Dedifferentiated amniotic fluid mesenchymal stem cell (primary cell): Measurements from ENCODE around the gene SESN1.
"Not testable (repeated sequence)": the region's sequence is repeated elsewhere in the genome, so short reads cannot be mapped to it uniquely, and the experiment has no call there.

Source experiments
- DNase-seq: peaks from one replicate; pipeline ENCODE4 v3.0.0-alpha.2; 2016; ENCODE audit errors: extremely low spot score

Gene SESN1

DNA sequence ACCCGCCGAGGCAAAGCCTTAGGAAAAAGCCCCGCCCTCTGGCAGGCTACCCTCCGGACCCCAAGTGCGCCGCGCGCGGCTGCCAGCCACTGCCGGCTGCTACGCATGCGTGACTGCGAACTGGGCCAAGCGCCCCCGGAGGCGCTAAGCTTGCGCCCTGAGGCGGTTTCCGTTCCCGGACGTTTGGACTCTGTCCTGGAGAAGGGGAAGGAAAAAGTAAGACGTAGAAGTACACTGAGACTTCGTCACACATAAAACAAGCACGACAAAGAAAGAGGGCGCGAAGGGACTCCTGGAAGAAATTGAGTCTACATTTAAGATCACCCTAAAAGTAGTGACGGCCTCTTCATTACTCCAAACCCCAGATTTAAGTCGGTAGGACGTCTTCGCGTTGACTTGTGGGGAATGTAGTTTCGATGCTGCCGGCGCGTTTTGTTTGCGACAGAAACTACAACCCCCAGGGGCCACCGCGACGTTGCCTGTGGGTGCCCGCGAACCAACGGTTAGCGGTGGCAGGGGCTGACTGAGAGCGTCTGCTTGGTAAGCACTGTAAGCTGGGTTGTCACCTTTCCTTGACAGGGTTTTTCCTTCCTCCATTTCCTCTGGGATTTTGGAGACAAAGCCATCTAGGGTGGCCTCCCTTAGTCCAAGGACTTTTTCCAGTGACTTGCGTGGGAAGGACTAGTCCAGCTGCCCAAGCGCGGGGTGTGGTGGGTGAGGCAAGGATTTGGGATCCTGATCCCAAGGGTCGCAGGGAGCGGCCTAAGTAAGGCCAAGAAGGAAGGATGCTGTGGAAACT, 589 bp upstream of the SESN1 start, which contains the start of gene CEP57L1:
Gene CEP57L1, plus strand, starts transcription at position 472 of the 799 bp plus-strand sequence. CDS start 49,715 bp downstream, outside the sequence.
- peak; percentile 94 for DNase-seq

GRCh38 chr6:109093732-109094415, 772 bp downstream of the SESN1 start:
- no peak for DNase-seq

- peak; percentile 8 for DNase-seq
Measured at GRCh38 chr6:109092074-109092473, 2.6 kb downstream of the SESN1 start.

GRCh38 chr6:109091314-109092024, 3.2 kb downstream of the SESN1 start:
- DNase-seq, result peak; percentile 14

GRCh38 chr6:109088995-109089394, 5.7 kb downstream of the SESN1 start:
- peak; percentile 12 for DNase-seq

DNA sequence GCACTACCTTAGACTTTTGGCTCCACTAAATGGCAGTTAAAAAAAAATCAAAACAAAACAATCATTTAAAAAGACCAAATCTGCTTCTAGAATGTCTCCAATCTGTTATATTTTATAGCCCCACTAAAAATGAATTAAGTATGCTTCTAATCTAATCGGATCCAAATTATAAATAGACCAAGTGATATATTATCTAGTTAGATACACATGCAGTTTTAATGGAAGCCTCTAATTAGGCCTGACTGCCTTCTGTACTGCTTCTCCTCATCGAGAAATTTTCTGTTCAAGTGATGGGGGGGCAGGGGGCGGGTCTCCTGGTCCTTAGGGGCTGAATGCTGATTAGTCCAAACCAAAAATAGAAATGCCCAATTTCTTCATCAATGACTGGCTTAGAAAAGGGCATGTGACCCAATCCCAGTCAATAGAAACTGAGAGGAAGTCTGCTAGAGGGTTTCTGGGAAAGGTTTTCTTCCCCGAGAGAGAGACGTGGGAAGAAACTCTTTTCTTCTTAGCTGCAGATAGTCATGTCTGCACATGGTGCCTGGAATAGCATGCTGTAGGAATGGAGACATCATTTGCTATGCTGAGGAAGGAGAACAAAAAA, 6.9 kb downstream of the SESN1 start:
- DNase-seq, result peak; percentile 5

DNA sequence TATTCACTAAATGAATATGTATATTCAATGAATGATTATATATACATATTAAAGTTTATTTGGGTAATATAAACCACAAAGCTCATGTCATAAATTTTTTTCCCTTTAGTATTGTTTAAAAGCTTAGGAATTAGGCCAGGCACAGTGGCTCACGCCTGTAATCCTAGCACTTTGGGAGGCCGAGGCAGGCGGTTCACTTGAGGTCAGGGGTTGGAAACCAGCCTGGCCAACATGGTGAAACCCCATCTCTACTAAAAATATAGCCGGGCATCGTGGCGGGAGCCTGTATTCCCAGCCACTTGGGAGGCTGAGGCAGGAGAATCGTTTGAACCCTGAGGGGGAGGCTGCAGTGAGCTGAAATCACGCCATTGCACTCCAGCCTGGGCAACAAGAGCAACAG, 10.5 kb downstream of the SESN1 start:
- DNase-seq, result not testable (repeated sequence)

DNA sequence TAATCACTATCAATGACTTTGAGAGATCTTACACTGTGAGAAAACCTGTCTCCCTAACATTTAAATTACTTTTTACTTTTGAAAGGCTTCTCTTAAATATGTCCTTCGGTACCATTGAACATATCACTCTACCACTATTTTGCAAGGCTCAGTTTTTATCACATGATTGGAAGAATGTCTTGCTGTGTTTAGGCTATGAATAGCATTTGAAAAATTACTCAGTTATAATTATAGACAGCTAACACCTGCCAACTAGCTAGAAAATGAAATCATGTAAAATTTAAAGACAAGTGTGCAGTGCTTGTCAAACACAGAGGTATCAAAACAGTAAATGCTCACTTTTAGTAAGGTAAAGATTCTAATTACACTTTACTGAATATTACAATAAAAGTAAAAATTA, 11.0 kb downstream of the SESN1 start:
- no peak for DNase-seq

GRCh38 chr6:109082188-109082577, 12.5 kb downstream of the SESN1 start:
- DNase-seq, result no peak

DNA sequence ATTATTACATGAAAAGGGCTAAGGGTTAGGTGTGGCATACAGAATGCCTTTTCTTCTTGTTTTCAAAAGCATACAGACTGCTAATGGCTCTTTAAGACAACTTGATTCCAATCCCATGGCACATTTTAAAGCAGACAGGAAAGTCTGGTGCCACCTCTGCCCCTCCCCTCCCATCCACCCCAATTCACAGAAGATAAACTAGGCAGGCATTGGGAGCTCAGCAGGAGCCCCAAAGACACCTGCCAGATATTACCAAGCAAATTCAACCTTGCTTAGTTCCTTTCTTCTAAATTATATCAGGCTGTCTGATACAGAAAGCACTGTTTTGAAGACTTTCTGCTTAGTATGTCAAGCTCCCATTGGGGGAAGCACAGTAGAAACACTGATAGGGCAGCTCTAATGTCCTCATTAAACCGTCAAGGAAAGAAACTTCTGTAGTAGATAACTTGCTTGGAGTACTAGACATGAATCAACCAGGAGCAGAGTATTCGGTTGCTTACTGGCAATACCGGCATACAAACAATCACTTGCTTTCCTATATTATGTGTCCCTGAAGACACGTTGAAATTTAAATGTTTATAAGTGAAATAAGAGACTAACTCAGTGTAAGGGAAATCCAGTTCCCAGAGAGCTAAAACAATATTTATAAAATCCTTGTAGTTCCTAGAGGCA, 13.0 kb downstream of the SESN1 start:
- no peak for DNase-seq

DNA sequence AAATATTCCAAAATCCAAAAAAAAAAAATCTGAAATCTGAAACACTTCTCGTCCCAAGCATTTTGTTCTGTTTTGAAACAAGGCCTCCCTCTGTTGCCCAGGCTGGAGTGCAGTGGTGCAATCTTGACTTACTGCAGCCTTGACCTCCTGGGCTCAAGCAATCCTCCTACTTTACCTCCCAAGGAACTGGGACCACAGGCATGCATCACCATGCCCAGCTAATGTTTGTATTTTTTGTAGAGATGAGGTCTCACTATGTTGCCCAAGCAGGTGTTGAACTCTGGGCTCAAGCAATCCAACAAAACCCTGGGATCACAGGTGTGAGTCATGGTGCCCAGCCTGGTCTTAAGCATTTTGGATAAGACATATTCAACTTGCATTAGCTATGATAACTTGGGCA, 13.6 kb downstream of the SESN1 start:
- no peak for DNase-seq

DNA sequence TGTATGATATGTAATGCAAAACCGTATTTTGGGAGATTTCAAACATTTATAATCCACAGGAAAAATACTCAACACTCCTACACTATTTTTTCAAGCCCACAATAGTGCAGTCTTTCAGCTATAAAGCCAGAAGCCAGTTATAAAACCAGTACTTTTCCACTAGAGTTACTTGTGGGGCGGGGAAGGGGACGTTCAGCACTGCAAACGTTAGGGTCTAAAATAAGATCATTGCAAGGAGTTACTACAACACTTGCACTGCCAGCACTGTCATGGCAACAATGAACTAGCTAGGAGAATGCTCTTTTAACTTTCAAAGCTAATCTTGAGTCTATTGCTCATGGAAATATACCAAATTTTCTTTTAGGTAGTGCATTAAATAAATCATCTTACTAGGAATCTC, 14.7 kb downstream of the SESN1 start:
- no peak for DNase-seq

GRCh38 chr6:109076377-109076776, 18.3 kb downstream of the SESN1 start:
- DNase-seq, result no peak

DNA sequence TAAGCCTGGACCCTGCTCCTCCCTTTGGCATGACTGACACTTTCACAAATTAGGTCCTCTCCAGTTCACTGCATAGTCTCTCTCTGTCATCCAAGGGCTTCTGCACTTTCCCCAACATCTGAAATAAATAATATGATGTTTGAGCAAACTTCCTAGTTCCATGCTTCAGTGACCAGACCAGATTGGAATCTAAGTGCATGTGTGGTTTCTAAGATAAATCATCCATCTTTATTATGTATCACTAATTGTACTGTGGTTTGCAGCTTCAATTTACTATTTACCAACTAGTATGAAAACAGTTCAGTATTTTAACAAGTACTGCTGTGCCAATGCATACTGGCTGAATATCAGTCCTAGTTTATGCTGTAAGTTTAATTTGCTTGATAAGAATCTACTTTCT, 18.7 kb downstream of the SESN1 start:
- no peak for DNase-seq

- no peak for DNase-seq
Measured at GRCh38 chr6:109074133-109074415, 20.6 kb downstream of the SESN1 start.

DNA sequence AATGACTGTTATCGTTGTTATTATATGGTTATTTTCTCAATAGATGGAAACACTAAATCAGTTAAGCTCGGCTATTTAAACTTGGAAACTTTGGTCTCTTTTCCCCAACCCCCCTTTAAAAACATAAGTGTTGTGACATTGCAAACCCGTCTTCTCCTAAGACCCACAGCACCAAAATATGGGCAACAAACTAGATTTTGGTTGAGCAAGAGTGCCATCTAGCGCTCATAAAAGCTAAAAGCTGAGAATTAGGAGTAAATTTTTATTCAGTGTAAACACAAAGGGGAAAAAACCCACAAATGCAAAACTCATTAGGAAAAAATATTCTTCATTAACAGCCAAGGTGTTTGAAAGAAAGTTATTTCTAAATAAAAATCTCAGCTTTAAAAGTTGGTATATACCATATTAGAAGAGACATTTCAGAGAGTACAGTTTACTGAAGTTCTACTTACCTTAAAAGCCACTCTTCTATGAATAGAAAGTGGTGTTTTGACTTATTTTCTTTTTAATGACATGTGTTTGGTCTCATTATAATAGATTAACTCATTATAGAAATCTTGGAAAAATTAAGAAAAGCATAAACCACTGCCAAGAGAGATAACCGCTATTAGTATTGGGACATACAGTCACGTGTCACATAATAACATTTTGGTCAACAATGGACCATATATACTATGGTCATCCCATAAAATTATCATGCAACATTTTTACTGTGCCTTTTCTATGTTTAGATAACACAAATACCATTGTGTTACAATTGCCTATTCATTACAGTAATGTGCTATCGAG, 21.1 kb downstream of the SESN1 start:
- DNase-seq, result peak; percentile 72

DNA sequence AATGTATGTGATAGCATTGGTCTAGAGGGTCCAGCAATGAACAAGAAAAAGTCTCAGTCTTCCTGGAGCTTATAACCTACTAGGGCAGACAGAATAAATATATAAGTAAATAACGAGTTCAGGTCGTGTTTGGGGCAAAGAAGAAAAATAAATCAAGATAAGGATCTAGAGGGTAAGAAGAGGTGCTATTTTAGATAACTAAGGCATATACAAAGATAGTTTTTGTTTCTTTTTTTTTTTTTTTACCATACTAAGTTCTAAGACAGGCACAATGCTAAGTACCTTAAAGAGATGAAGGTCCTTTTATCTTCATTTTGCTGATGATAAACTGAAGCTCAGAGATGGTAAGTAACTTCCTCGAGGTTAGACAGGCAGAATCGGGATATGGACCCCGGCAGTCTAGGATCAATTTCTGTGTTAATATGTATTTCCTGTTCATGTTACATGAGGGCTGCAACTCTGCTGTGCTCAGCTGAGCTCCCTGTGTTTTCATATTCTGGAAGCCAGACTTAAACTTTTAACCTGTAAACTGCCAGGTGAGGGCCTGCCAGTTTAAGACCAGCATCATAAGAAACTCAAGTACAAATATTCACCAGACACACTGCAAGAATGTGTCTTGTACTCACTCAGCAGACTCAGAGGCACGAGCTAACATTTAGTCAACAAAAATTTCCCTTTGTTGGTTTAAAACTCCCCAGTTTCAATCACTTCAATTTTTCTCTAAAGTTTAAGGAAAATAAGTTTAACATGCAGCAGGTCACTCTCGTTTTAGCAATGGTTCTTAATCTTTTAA, 23.3 kb downstream of the SESN1 start:
- DNase-seq, result no peak

DNA sequence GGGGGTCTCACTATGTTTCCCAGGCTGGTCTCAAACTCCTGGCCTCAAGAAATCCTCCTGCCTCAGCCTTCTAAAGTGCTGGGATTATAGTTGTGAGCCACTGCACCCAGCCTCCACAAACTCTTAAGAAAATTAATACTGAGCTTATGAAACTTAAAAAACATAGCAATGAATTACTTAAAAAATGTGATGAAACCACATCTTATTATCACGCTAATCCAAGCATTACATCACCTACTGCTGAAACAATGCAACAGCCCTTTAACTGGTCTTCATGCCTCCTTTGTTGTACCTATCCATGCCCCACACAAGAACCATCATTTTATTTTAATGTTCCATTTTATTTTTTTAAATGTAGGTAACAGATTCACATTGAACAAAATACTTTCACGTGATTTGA, 24.9 kb downstream of the SESN1 start:
- no peak for DNase-seq

- DNase-seq, result no peak
Measured at GRCh38 chr6:109062767-109063352, 31.8 kb downstream of the SESN1 start.

DNA sequence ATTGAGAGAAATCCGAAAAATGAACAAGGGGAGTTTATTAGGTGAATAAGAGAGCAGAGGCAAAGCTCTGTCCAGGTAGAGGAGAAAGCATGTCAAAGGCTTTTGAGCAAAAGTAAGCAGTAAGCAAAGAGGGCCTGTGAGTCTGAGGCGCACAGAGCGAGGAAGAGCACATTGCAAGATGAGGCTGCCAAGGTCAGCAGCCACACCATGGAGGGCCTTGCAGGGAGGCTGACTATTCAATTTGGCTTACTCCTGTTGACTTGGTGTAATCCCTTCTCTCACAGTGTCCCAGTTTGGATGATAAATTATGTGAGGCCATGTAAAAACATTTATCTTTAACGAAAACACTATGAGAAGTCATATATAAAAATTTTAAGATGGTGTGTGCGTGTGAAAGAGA, 32.4 kb downstream of the SESN1 start:
- DNase-seq, result no peak
